Endothelial cell of umbilical vein (primary cell): ENCODE data around the gene PDE7B. TPM values are rescaled to one million over a fixed set of nuclear protein-coding genes. Genes with fewer than 3 reads are reported as not detected.
A peak's percentile ranks its signal among the peaks of the same experiment; 100 is the strongest.

ENCODE experiments used
- BruUV-seq: library from RNA; stranded (reverse); fragments of 400-500 nt; replicated peaks from 2 replicates; lab custom pipeline; 2021; lab: Mats Ljungman, UMichigan
- CTCF ChIA-PET: fragments of 300-600, 350-600 bp; sonication (Branson Sonifier 250); formaldehyde crosslinking; loops from one replicate; lab custom pipeline; 2021; ENCODE audit warnings: antibody characterized with exemption, inconsistent platforms; lab: Charles Lee
- POLR2A ChIA-PET: fragments of 300-600, 350-600 bp; sonication (Branson Sonifier 250); formaldehyde crosslinking; loops from one replicate; lab custom pipeline; 2021; ENCODE audit warnings: antibody characterized with exemption, inconsistent platforms; lab: Charles Lee
- DNase-seq: peaks from one replicate; pipeline ENCODE4 v3.0.0-alpha.2; 2011; ENCODE audit warnings: low read depth, low spot score
- FAIRE-seq: peaks from 2 replicates; lab custom pipeline; 2011; peaks lifted over from hg19 to GRCh38; lab: Jason Lieb, UNC
- H2AFZ ChIP-seq: 2 replicates; pipeline ENCODE4 v1.6.0; 2012; ENCODE audit warnings: low read depth, low read length, control low read depth, inconsistent platforms
- H3K27ac ChIP-seq: 2 replicates; pipeline ENCODE4 v1.5.1; 2011; ENCODE audit warnings: low read depth, mild to moderate bottlenecking, control low read depth, low read length, moderate library complexity; ENCODE audit not compliant: insufficient read depth
- H3K27me3 ChIP-seq, 2 experiments: 2 replicates each; pipeline versions ENCODE4 v1.6.0 to v1.6.1; 2011; ENCODE audit warnings: low read length in 2 of 2, mixed read lengths in 1 of 2; ENCODE audit not compliant: control insufficient read depth in 2 of 2, insufficient read depth in 2 of 2
- H3K36me3 ChIP-seq, 2 experiments: 2 replicates in 1 of 2; 3 replicates in 1 of 2; pipeline ENCODE4 v1.5.1; 2011; ENCODE audit warnings: low read length in 2 of 2, mild to moderate bottlenecking in 1 of 2, moderate library complexity in 1 of 2; ENCODE audit not compliant: control insufficient read depth in 2 of 2, insufficient read depth in 2 of 2; ENCODE audit errors: extremely low read depth in 1 of 2
- H3K4me1 ChIP-seq: 3 replicates; pipeline ENCODE4 v1.5.1; 2011; ENCODE audit warnings: mild to moderate bottlenecking, low read length; ENCODE audit not compliant: control insufficient read depth, insufficient read depth; ENCODE audit errors: extremely low read depth
- H3K4me2 ChIP-seq: 2 replicates; pipeline ENCODE4 v1.6.1; 2011; ENCODE audit warnings: low read length, control low read depth, mixed read lengths; ENCODE audit not compliant: insufficient read depth
- H3K4me3 ChIP-seq, 3 experiments: fragments of 200-600 bp in 1 of 3; sonication (generic), shearing (Covaris generic) in 1 of 3; replicated peaks in 1 of 3; 2 replicates each; pipeline ENCODE4 v1.5.1; 2011 to 2016; ENCODE audit warnings: control low read depth in 3 of 3, low read length in 3 of 3, mild to moderate bottlenecking in 2 of 3, inconsistent platforms in 1 of 3, low read depth in 1 of 3, moderate library complexity in 1 of 3; ENCODE audit not compliant: insufficient read depth in 1 of 3
- H3K79me2 ChIP-seq: 2 replicates; pipeline ENCODE4 v1.6.0; 2012; ENCODE audit warnings: low read length, inconsistent platforms; ENCODE audit not compliant: control insufficient read depth, insufficient read depth
- H3K9ac ChIP-seq: replicated peaks from 2 replicates; pipeline ENCODE3; 2011; ENCODE audit warnings: low read length, control low read depth; ENCODE audit not compliant: insufficient read depth; ENCODE audit errors: extremely low read depth
- H3K9me1 ChIP-seq: replicated peaks from 3 replicates; pipeline ENCODE4 v1.6.0; 2011; ENCODE audit warnings: mild to moderate bottlenecking, low read length; ENCODE audit not compliant: control insufficient read depth, insufficient read depth; ENCODE audit errors: extremely low read depth
- H3K9me3 ChIP-seq: replicated peaks from 2 replicates; pipeline ENCODE4 v1.5.1; 2012; ENCODE audit warnings: low read length, inconsistent platforms; ENCODE audit not compliant: control insufficient read depth, insufficient read depth
- H4K20me1 ChIP-seq: replicated peaks from 2 replicates; pipeline ENCODE3; 2011; ENCODE audit warnings: mild to moderate bottlenecking, low read length; ENCODE audit not compliant: control insufficient read depth, insufficient read depth; ENCODE audit errors: extremely low read depth
- EZH2 ChIP-seq: IDR thresholded peaks from 2 replicates; pipeline ENCODE4 v1.6.1; 2012; ENCODE audit warnings: borderline replicate concordance, low read depth, mild to moderate bottlenecking, moderate library complexity, low read length, inconsistent platforms; ENCODE audit not compliant: severe bottlenecking
- FOS ChIP-seq: IDR thresholded peaks from 2 replicates; pipeline ENCODE4 v1.6.1; 2011; ENCODE audit warnings: mild to moderate bottlenecking, low read length, moderate library complexity, borderline replicate concordance; ENCODE audit not compliant: insufficient read depth
- GATA2 ChIP-seq: IDR thresholded peaks from 2 replicates; pipeline ENCODE4 v1.7.0; 2011; ENCODE audit warnings: low read depth, mild to moderate bottlenecking, moderate library complexity, mixed read lengths, low read length; ENCODE audit not compliant: insufficient read length, insufficient read depth
- JUN ChIP-seq: IDR thresholded peaks from 2 replicates; pipeline ENCODE4 v1.6.1; 2011; ENCODE audit warnings: borderline replicate concordance, low read depth; ENCODE audit not compliant: insufficient read length, insufficient read depth
- MAX ChIP-seq: IDR thresholded peaks from 2 replicates; pipeline ENCODE4 v1.6.1; 2011; ENCODE audit not compliant: insufficient read depth, insufficient read length
- MYC ChIP-seq: IDR thresholded peaks from one replicate; pipeline ENCODE4 v1.6.1; 2011; ENCODE audit warnings: mild to moderate bottlenecking, low read depth, low read length
- POLR2A ChIP-seq: IDR thresholded peaks from 2 replicates; pipeline ENCODE4 v1.6.1; 2012; ENCODE audit warnings: low read depth, mild to moderate bottlenecking, control low read depth, low read length
- POLR2AphosphoS5 ChIP-seq: IDR thresholded peaks from 2 replicates; pipeline ENCODE4 v1.6.1; 2012; ENCODE audit warnings: low read depth, mild to moderate bottlenecking, control low read depth, low read length, moderate library complexity; ENCODE audit not compliant: insufficient read depth
- dilution Hi-C: fragments of 300-500 bp; cut with MboI; formaldehyde crosslinking; loops from one replicate; pipeline ENCODE4 v1.15.0; 2019; ENCODE audit warnings: low sequenced_read_pairs; ENCODE audit not compliant: extremely low pct_ligation_motif_present
- intact Hi-C: fragments of 100-400 bp; cut with micrococcal nuclease; formaldehyde crosslinking; loops from one replicate; pipeline ENCODE4 v1.10.0; 2022
- polyA plus RNA-seq, 4 experiments: library from polyadenylated mRNA; depleted of rRNA in 3 of 4; stranded (reverse) in 3 of 4; unstranded in 1 of 4; fragments of >200 nt; gene quantifications; 2 replicates each; pipeline versions ENCODE4 v1.2.1 to v1.2.3, GENCODE V29; 2011 to 2012; ENCODE audit warnings: missing spikeins in 1 of 4
- total RNA-seq: library from RNA; stranded (reverse); gene quantifications from 2 replicates; pipeline ENCODE4 v1.2.3, GENCODE V29; 2021
- TF ChIP-seq, protein P1 (sequence below), 2 donors: IDR thresholded peaks; 1 replicate in 1 of 2; 2 replicates in 1 of 2; pipeline ENCODE4 v1.5.1; 2011; ENCODE audit warnings: low read length in 2 of 2, mild to moderate bottlenecking in 2 of 2, moderate library complexity in 2 of 2, control low read depth in 1 of 2, inconsistent platforms in 1 of 2, low read depth in 1 of 2; ENCODE audit not compliant: insufficient read depth in 1 of 2; ENCODE audit errors: extremely low read depth in 1 of 2

Gene PDE7B
- total and polyA plus RNA-seq, 2 donors (not counting 3 experiments of a cell fraction or from before 2014, with no cell fraction given) = 20.6 to 25.1 TPM

GRCh38 chr6:135951169-135951568, 99.7 kb downstream of the PDE7B start:
- DNase-seq (no peak), FAIRE-seq (no peak)
- no peaks in the 10 kb centered on the region for H3K9me1 ChIP-seq
- POLR2A ChIA-PET = no interaction called here
- no peak overlapping the region for H3K4me3 ChIP-seq
- intact Hi-C loops = no loop called here
- no peaks in the 10 kb centered on the region for H4K20me1 ChIP-seq
- no peak overlapping the region for H3K4me2 ChIP-seq
- H3K27ac ChIP-seq = no peak overlapping the region
- H3K9ac ChIP-seq = no peak overlapping the region
- TF ChIP-seq POLR2A = no peak
- H3K9me3 ChIP-seq = no peaks in the 10 kb centered on the region
- H3K79me2 ChIP-seq = no peaks in the 10 kb centered on the region
- H3K27me3 ChIP-seq = no peaks in the 10 kb centered on the region
- CTCF ChIA-PET = interaction anchor here (1.9 kb wide), 1 partner anchor 12 kb away, joined by 6 read pairs; no protein-coding TSS in a partner anchor
- peaks cover 11% of the 10 kb centered on the region for H3K4me1 ChIP-seq
- no TSS peak for BruUV-seq
- dilution Hi-C loops = no loop called here
- H2AFZ ChIP-seq = no peak overlapping the region
- H3K36me3 ChIP-seq = no peaks in the 10 kb centered on the region

DNA sequence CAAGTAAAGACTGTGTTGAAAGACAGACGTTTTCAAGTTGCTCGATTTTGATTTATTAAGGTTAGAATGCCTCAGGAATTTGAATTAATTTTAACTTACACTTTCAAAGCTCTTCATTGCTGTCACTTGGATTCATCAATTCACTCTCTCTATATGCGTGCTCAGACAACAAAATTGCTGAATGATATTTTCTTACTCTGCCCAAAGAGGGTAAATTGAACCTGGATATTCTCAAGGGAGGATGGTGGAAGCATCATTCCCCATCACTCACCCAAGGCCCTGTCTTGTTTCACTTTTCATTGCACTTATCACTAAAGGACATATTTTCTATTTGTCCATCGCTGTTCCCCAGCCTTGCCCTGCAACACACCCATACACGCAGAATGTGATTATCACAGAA, 102.3 kb downstream of the PDE7B start:
- TF ChIP-seq FOS = no peak
- TF ChIP-seq MYC = no peak
- no peak for TF ChIP-seq POLR2AphosphoS5
- no peak for TF ChIP-seq JUN
- TF ChIP-seq, protein P1, sequence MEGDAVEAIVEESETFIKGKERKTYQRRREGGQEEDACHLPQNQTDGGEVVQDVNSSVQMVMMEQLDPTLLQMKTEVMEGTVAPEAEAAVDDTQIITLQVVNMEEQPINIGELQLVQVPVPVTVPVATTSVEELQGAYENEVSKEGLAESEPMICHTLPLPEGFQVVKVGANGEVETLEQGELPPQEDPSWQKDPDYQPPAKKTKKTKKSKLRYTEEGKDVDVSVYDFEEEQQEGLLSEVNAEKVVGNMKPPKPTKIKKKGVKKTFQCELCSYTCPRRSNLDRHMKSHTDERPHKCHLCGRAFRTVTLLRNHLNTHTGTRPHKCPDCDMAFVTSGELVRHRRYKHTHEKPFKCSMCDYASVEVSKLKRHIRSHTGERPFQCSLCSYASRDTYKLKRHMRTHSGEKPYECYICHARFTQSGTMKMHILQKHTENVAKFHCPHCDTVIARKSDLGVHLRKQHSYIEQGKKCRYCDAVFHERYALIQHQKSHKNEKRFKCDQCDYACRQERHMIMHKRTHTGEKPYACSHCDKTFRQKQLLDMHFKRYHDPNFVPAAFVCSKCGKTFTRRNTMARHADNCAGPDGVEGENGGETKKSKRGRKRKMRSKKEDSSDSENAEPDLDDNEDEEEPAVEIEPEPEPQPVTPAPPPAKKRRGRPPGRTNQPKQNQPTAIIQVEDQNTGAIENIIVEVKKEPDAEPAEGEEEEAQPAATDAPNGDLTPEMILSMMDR (IDR thresholded peaks at IDR 0.05; ENCODE audit: extremely low read depth in 1 of 2, insufficient read depth in 1 of 2, low read depth in 1 of 2, low read length in 2 of 2) = no peak
- no peak for TF ChIP-seq EZH2
- no peak for TF ChIP-seq GATA2
- TF ChIP-seq MAX = no peak
- TF ChIP-seq POLR2A = no peak
- intact Hi-C loops (no loop called here), dilution Hi-C loops (no loop called here)
- Histone ChIP-seq H3K9me1 (no peaks in the 10 kb centered on the region), H4K20me1 (no peaks in the 10 kb centered on the region), H2AFZ (no peak overlapping the region), H3K27me3 (no peaks in the 10 kb centered on the region), H3K36me3 (no peaks in the 10 kb centered on the region), H3K27ac (no peak overlapping the region), H3K4me3 (no peak overlapping the region), H3K4me2 (no peak overlapping the region), H3K9ac (no peak overlapping the region), H3K79me2 (no peaks in the 10 kb centered on the region), H3K9me3 (no peaks in the 10 kb centered on the region), H3K4me1 (no peaks in the 10 kb centered on the region)
- POLR2A ChIA-PET = no interaction called here
- no peak for DNase-seq
- BruUV-seq = no TSS peak
- CTCF ChIA-PET = no interaction called here
- peak; percentile 8 for FAIRE-seq
